Stimulated activated CD4-positive, alpha-beta T cell treated with anti-CD3 and anti-CD28 coated beads, Interleukin-4, amount 100 ng/mL, for 1 hour (primary cell): Measurements from ENCODE around the gene WBP2NL.

Experiments used
- DNase-seq: peaks from one replicate; pipeline ENCODE4 v3.0.0-alpha.2; 2020

The WBP2NL gene

DNA sequence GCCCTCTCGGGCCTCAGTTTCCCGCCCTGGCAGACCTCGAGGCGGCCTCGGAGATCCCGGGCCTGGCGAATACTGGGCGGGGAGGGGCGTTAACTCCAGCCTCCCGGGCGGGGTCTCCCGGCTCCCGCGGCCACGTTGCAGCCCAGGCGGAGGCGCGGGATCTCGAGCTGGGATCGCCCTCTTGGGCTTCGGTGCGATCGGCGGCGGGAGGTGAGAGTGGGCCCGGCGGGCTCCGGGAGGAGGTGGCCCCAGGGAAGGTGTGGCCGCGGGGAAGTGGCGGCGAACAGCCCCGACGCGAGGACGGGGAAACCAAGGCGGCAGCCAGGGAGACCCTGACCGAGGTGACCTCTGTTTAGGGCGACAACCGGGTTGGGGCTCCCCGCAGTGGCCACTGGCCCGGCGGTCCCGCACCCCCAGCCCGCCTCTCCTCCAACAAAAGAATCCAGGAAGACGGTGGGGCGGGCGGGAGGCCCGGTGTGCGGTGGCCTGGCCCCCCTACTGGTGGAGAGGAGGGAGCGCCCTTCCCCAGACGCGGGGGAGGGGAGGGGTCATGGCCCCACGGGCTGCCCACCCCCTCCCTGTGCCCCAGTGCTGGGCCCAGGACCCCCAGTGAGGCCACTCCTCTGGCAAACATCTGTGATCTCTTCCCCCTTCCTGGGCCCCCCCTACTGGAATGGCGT lies 75.7 kb downstream of the WBP2NL start, which contains the start of gene PHETA2:
Gene PHETA2 (plus strand): TSS at position 117 of the 680 bp plus-strand sequence. CDS start 3,046 bp downstream, outside the sequence.
- peak; percentile 61 for DNase-seq

GRCh38 chr22:42074846-42075676 lies 76.5 kb downstream of the WBP2NL start:
- no peak for DNase-seq

GRCh38 chr22:42076764-42077485 lies 78.3 kb downstream of the WBP2NL start:
- DNase-seq: no peak

DNA sequence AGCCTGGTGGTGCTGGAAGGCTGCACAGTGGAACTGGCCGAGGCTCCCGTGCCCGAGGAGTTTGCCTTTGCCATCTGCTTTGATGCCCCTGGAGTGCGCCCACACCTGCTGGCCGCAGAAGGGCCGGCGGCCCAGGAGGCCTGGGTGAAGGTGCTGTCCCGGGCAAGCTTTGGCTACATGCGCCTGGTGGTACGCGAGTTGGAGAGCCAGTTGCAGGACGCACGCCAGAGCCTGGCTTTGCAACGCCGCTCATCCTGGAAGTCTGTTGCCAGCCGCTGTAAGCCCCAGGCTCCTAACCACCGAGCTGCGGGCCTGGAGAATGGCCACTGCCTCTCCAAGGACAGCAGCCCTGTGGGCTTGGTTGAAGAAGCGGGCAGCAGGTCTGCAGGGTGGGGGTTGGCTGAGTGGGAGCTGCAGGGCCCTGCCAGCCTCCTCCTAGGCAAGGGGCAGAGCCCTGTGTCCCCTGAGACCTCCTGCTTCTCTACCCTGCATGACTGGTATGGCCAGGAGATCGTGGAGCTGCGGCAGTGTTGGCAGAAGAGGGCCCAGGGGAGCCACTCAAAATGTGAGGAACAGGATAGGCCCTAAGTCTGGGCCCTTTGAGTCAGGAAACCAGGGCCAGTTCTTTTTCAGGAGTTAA lies 79.0 kb downstream of the WBP2NL start:
- no peak for DNase-seq
